Activated T-helper 1 cell treated with Interleukin-2 at 50 U/mL for 16 hours (primary cell): ENCODE measurements around the gene RAI2.

ENCODE experiments used
- DNase-seq: peaks from one replicate; pipeline ENCODE4 v3.0.0-alpha.2; 2020; ENCODE audit warnings: low read depth

The RAI2 gene

GRCh38 chrX:17779434-17779833, 81.7 kb downstream of the RAI2 start:
- DNase-seq, result no peak

- DNase-seq, result no peak
These were observed 82.1 kb downstream of the RAI2 start for GRCh38 chrX:17778997-17779396.

DNA sequence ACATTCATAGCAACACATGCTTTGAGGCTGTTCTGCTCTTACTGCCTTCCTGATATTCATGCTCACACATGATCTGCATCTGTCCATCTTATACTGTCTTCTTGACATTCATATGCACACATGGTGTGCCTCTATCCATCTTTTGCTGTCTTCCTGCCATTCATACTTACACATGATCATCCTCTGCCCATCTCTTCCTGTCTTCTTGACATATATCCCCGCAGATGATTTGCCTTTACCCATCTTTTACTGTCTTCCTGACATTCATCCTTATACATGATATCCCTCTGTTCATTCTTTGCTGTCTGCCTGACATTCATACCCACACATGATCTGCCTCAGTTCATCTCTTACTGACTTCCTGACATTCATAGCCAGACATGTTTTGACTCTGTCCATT, 87.0 kb downstream of the RAI2 start:
- DNase-seq, result no peak

DNA sequence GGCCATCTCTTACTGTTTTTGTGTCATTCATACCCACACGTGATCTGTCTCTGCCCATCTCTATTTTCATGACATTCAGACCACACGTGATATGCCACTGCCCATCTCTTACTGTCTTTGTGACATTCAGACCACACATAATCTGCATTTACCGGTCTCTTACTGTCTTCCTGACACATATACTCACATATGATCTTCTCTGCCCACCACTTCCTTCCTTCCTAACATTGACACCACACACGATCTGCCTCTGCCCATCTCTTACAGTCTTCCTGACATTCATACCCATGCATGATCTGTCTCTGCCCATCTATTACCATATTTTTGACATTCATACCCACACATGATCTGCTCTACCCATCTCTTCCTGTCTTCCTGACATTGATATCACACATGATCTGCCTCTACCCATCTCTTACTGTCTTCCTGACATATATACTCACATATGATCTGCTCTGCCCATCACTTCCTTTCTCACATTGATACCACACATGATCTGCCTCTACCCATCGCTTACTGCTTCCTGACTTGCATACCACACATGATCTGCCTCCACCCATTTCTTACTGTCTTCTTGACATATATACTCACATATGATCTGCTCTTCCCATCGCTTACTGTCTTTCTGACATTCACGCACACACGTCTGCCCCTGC, 87.7 kb downstream of the RAI2 start:
- DNase-seq, result no peak

DNA sequence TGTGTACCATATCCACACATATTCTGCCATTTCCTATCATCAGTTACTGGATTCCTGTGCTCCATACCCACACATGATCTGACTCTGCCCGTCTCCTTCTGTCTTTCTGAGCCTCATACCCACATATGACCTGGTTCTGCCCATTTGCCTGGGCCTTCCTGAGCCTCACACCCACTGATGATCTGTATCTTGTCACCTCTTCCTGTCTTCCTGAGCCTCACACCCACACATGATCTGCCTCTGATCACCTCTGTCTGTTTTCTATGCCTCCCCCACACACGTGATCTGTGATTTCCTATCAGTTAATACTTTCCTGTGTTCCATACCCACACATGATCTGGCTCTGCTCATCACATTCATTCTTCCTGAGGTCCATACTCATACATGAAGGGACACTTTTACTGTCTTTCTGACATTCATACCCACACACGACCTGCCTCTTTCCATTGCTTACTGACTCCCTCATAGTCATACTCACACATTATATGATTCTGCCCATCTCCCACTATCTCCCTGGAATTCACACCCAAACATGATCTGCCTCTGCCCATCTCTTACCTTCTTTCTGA, 91.3 kb downstream of the RAI2 start:
- no peak for DNase-seq

DNA sequence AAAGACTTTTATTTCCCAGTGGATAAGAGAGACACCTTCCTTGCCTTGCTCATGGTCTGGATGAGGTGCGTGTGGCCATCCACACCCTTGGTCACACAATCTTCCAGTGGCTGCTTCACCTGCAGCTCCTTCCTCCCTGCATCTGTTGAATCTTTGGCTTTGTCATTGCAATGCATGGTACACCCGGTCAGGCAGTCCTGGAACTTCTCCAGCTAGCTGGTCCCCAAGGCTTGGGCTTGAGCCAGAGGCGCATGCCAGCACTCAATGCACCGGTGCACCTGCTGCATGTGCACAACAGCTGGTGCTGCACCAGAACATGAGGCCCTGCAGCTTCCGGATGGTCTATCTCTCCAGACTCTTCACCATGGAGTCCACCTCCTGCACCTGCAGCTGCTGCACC, 92.1 kb downstream of the RAI2 start:
- no peak for DNase-seq

GRCh38 chrX:17767734-17768133, 93.4 kb downstream of the RAI2 start:
- no peak for DNase-seq

DNA sequence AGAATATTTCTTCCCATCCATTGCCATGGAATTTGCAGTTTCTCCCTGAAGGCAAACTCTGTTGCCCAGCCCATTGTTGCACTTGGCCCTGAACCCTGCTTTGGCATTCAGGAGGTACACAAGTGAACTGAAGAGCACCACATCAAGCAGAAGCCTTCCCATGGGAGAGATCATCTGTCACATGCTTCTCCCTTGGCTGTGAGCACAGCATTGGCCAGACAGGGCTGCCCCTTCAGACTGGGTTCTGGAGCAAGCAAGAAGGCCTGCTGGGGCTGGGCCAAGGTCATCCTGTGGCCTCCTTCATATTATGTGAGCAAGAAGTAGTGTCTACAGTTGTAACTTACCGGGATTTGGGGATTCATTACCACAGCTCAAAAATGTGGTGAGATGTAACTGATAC, 101.1 kb downstream of the RAI2 start:
- DNase-seq, result no peak

DNA sequence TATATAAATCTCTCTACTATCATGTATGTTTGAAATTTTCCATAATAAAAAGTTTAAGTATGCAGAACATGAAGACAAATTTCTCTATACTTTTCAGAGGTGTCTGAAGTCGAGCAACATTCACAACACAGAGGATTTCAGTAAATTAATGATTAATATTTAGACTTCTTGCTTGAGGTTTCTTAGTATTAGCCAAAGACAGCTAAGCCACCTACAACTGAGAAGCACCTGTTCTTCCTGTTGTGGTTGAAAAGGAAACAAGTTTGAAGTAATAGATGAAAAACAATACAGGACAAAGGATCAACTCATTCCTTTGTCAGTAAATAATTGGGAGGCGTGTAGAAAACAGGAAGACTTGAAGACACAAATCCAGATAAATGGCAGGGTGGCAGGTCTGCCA, 102.7 kb downstream of the RAI2 start:
- no peak for DNase-seq

DNA sequence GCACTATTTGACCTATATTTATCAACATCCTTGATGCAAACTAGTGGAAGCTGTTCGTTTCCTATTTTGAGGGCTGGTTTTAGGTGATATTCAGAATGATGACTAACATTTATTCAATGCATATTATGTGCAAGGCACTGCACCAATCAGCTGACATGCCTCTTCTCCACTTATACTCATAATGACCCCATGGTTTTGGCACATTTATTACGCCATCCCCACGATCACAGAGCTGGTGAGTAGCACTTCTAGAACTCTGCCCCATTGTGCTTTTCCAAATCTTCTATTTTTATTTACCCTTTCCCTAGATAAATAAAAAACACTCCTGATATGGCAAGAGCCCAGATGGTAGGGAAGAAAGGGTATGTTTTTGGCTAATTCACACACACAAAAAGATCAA, 110.7 kb downstream of the RAI2 start:
- no peak for DNase-seq
